Endothelial cell of umbilical vein (primary cell): ENCODE data around the gene KRT76. TPM values are rescaled to one million over a fixed set of nuclear protein-coding genes. Genes with fewer than 3 reads are reported as not detected.

ENCODE experiments used
- BruUV-seq: library from RNA; stranded (reverse); fragments of 400-500 nt; replicated peaks from 2 replicates; lab custom pipeline; 2021; lab: Mats Ljungman, UMichigan
- CTCF ChIA-PET: fragments of 300-600, 350-600 bp; sonication (Branson Sonifier 250); formaldehyde crosslinking; loops from one replicate; lab custom pipeline; 2021; ENCODE audit warnings: antibody characterized with exemption, inconsistent platforms; lab: Charles Lee
- POLR2A ChIA-PET: fragments of 300-600, 350-600 bp; sonication (Branson Sonifier 250); formaldehyde crosslinking; loops from one replicate; lab custom pipeline; 2021; ENCODE audit warnings: antibody characterized with exemption, inconsistent platforms; lab: Charles Lee
- DNase-seq: peaks from one replicate; pipeline ENCODE4 v3.0.0-alpha.2; 2011; ENCODE audit warnings: low read depth, low spot score
- FAIRE-seq: peaks from 2 replicates; lab custom pipeline; 2011; peaks lifted over from hg19 to GRCh38; lab: Jason Lieb, UNC
- H2AFZ ChIP-seq: 2 replicates; pipeline ENCODE4 v1.6.0; 2012; ENCODE audit warnings: low read depth, low read length, control low read depth, inconsistent platforms
- H3K27ac ChIP-seq: 2 replicates; pipeline ENCODE4 v1.5.1; 2011; ENCODE audit warnings: low read depth, mild to moderate bottlenecking, control low read depth, low read length, moderate library complexity; ENCODE audit not compliant: insufficient read depth
- H3K27me3 ChIP-seq, 2 experiments: 2 replicates each; pipeline versions ENCODE4 v1.6.0 to v1.6.1; 2011; ENCODE audit warnings: low read length in 2 of 2, mixed read lengths in 1 of 2; ENCODE audit not compliant: control insufficient read depth in 2 of 2, insufficient read depth in 2 of 2
- H3K36me3 ChIP-seq, 2 experiments: 2 replicates in 1 of 2; 3 replicates in 1 of 2; pipeline ENCODE4 v1.5.1; 2011; ENCODE audit warnings: low read length in 2 of 2, mild to moderate bottlenecking in 1 of 2, moderate library complexity in 1 of 2; ENCODE audit not compliant: control insufficient read depth in 2 of 2, insufficient read depth in 2 of 2; ENCODE audit errors: extremely low read depth in 1 of 2
- H3K4me1 ChIP-seq: 3 replicates; pipeline ENCODE4 v1.5.1; 2011; ENCODE audit warnings: mild to moderate bottlenecking, low read length; ENCODE audit not compliant: control insufficient read depth, insufficient read depth; ENCODE audit errors: extremely low read depth
- H3K4me2 ChIP-seq: 2 replicates; pipeline ENCODE4 v1.6.1; 2011; ENCODE audit warnings: low read length, control low read depth, mixed read lengths; ENCODE audit not compliant: insufficient read depth
- H3K4me3 ChIP-seq, 3 experiments: fragments of 200-600 bp in 1 of 3; sonication (generic), shearing (Covaris generic) in 1 of 3; replicated peaks in 1 of 3; 2 replicates each; pipeline ENCODE4 v1.5.1; 2011 to 2016; ENCODE audit warnings: control low read depth in 3 of 3, low read length in 3 of 3, mild to moderate bottlenecking in 2 of 3, inconsistent platforms in 1 of 3, low read depth in 1 of 3, moderate library complexity in 1 of 3; ENCODE audit not compliant: insufficient read depth in 1 of 3
- H3K79me2 ChIP-seq: 2 replicates; pipeline ENCODE4 v1.6.0; 2012; ENCODE audit warnings: low read length, inconsistent platforms; ENCODE audit not compliant: control insufficient read depth, insufficient read depth
- H3K9ac ChIP-seq: replicated peaks from 2 replicates; pipeline ENCODE3; 2011; ENCODE audit warnings: low read length, control low read depth; ENCODE audit not compliant: insufficient read depth; ENCODE audit errors: extremely low read depth
- H3K9me1 ChIP-seq: replicated peaks from 3 replicates; pipeline ENCODE4 v1.6.0; 2011; ENCODE audit warnings: mild to moderate bottlenecking, low read length; ENCODE audit not compliant: control insufficient read depth, insufficient read depth; ENCODE audit errors: extremely low read depth
- H3K9me3 ChIP-seq: replicated peaks from 2 replicates; pipeline ENCODE4 v1.5.1; 2012; ENCODE audit warnings: low read length, inconsistent platforms; ENCODE audit not compliant: control insufficient read depth, insufficient read depth
- H4K20me1 ChIP-seq: replicated peaks from 2 replicates; pipeline ENCODE3; 2011; ENCODE audit warnings: mild to moderate bottlenecking, low read length; ENCODE audit not compliant: control insufficient read depth, insufficient read depth; ENCODE audit errors: extremely low read depth
- EZH2 ChIP-seq: IDR thresholded peaks from 2 replicates; pipeline ENCODE4 v1.6.1; 2012; ENCODE audit warnings: borderline replicate concordance, low read depth, mild to moderate bottlenecking, moderate library complexity, low read length, inconsistent platforms; ENCODE audit not compliant: severe bottlenecking
- FOS ChIP-seq: IDR thresholded peaks from 2 replicates; pipeline ENCODE4 v1.6.1; 2011; ENCODE audit warnings: mild to moderate bottlenecking, low read length, moderate library complexity, borderline replicate concordance; ENCODE audit not compliant: insufficient read depth
- GATA2 ChIP-seq: IDR thresholded peaks from 2 replicates; pipeline ENCODE4 v1.7.0; 2011; ENCODE audit warnings: low read depth, mild to moderate bottlenecking, moderate library complexity, mixed read lengths, low read length; ENCODE audit not compliant: insufficient read length, insufficient read depth
- JUN ChIP-seq: IDR thresholded peaks from 2 replicates; pipeline ENCODE4 v1.6.1; 2011; ENCODE audit warnings: borderline replicate concordance, low read depth; ENCODE audit not compliant: insufficient read length, insufficient read depth
- MYC ChIP-seq: IDR thresholded peaks from one replicate; pipeline ENCODE4 v1.6.1; 2011; ENCODE audit warnings: mild to moderate bottlenecking, low read depth, low read length
- POLR2A ChIP-seq: IDR thresholded peaks from 2 replicates; pipeline ENCODE4 v1.6.1; 2012; ENCODE audit warnings: low read depth, mild to moderate bottlenecking, control low read depth, low read length
- POLR2AphosphoS5 ChIP-seq: IDR thresholded peaks from 2 replicates; pipeline ENCODE4 v1.6.1; 2012; ENCODE audit warnings: low read depth, mild to moderate bottlenecking, control low read depth, low read length, moderate library complexity; ENCODE audit not compliant: insufficient read depth
- dilution Hi-C: fragments of 300-500 bp; cut with MboI; formaldehyde crosslinking; loops from one replicate; pipeline ENCODE4 v1.15.0; 2019; ENCODE audit warnings: low sequenced_read_pairs; ENCODE audit not compliant: extremely low pct_ligation_motif_present
- intact Hi-C: fragments of 100-400 bp; cut with micrococcal nuclease; formaldehyde crosslinking; loops from one replicate; pipeline ENCODE4 v1.10.0; 2022
- polyA plus RNA-seq, 4 experiments: library from polyadenylated mRNA; depleted of rRNA in 3 of 4; stranded (reverse) in 3 of 4; unstranded in 1 of 4; fragments of >200 nt; gene quantifications; 2 replicates each; pipeline versions ENCODE4 v1.2.1 to v1.2.3, GENCODE V29; 2011 to 2012; ENCODE audit warnings: missing spikeins in 1 of 4
- total RNA-seq: library from RNA; stranded (reverse); gene quantifications from 2 replicates; pipeline ENCODE4 v1.2.3, GENCODE V29; 2021
- TF ChIP-seq, protein P1 (sequence below), 2 donors: IDR thresholded peaks; 1 replicate in 1 of 2; 2 replicates in 1 of 2; pipeline ENCODE4 v1.5.1; 2011; ENCODE audit warnings: low read length in 2 of 2, mild to moderate bottlenecking in 2 of 2, moderate library complexity in 2 of 2, control low read depth in 1 of 2, inconsistent platforms in 1 of 2, low read depth in 1 of 2; ENCODE audit not compliant: insufficient read depth in 1 of 2; ENCODE audit errors: extremely low read depth in 1 of 2
- TF ChIP-seq, protein P2 (sequence below): IDR thresholded peaks from 2 replicates; pipeline ENCODE4 v1.6.1; 2011; ENCODE audit not compliant: insufficient read depth, insufficient read length

The KRT76 gene
- total and polyA plus RNA-seq, 2 donors (not counting 3 experiments of a cell fraction or from before 2014, with no cell fraction given) = not detected

DNA sequence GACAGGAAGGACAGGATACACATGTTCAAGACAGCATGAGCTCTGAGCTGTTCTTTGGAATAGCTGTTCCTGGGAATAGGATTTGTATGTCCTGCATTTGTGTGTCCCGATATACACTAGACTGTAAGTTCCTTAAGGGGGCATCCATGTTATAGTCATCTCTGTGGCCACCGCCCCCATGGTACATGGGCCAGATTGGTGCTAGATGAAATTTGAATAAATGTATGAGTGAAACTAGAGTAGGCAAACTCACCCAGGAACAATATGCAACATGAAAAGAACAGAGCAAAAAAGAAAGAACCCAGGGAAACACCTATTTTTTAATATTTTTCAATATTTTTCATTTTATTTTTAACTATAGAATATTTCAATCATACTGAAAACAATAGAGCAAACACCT is 48.8 kb downstream of the KRT76 start:
- ChIA-PET CTCF (interaction anchor here (1.1 kb wide), 1 partner anchor 142 kb away, joined by 3 read pairs; no protein-coding TSS in a partner anchor), POLR2A (no interaction called here)
- TF ChIP-seq, protein P1, sequence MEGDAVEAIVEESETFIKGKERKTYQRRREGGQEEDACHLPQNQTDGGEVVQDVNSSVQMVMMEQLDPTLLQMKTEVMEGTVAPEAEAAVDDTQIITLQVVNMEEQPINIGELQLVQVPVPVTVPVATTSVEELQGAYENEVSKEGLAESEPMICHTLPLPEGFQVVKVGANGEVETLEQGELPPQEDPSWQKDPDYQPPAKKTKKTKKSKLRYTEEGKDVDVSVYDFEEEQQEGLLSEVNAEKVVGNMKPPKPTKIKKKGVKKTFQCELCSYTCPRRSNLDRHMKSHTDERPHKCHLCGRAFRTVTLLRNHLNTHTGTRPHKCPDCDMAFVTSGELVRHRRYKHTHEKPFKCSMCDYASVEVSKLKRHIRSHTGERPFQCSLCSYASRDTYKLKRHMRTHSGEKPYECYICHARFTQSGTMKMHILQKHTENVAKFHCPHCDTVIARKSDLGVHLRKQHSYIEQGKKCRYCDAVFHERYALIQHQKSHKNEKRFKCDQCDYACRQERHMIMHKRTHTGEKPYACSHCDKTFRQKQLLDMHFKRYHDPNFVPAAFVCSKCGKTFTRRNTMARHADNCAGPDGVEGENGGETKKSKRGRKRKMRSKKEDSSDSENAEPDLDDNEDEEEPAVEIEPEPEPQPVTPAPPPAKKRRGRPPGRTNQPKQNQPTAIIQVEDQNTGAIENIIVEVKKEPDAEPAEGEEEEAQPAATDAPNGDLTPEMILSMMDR (IDR thresholded peaks at IDR 0.05; ENCODE audit: extremely low read depth in 1 of 2, insufficient read depth in 1 of 2, low read depth in 1 of 2, low read length in 2 of 2) = no peak
- TF ChIP-seq FOS (no peak), POLR2A (no peak), JUN (no peak), GATA2 (no peak), MYC (no peak), EZH2 (no peak), POLR2AphosphoS5 (no peak)
- TF ChIP-seq, protein P2, sequence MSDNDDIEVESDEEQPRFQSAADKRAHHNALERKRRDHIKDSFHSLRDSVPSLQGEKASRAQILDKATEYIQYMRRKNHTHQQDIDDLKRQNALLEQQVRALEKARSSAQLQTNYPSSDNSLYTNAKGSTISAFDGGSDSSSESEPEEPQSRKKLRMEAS = no peak
- Histone ChIP-seq H3K4me2 (no peak overlapping the region), H3K27ac (no peak overlapping the region), H3K9me3 (no peaks in the 10 kb centered on the region), H3K79me2 (no peaks in the 10 kb centered on the region), H2AFZ (no peak overlapping the region), H3K9ac (no peak overlapping the region), H3K9me1 (no peaks in the 10 kb centered on the region), H4K20me1 (no peaks in the 10 kb centered on the region), H3K36me3 (no peaks in the 10 kb centered on the region), H3K4me1 (no peaks in the 10 kb centered on the region), H3K27me3 (no peaks in the 10 kb centered on the region), H3K4me3 (no peak overlapping the region)
- no peak for DNase-seq
- dilution Hi-C loops = no loop called here
- FAIRE-seq = no peak
- intact Hi-C loops = no loop called here
- no TSS peak for BruUV-seq
